GM18520 (cell line): ENCODE measurements around the gene PAFAH1B1.
A peak's percentile ranks its signal among the peaks of the same experiment; 100 is the strongest.

ENCODE experiments used
- ATAC-seq: cut with Tn5 transposase; IDR thresholded peaks from one replicate; pipeline ENCODE4 v1.9.1; 2021; ENCODE audit not compliant: unreplicated experiment

The PAFAH1B1 gene

DNA sequence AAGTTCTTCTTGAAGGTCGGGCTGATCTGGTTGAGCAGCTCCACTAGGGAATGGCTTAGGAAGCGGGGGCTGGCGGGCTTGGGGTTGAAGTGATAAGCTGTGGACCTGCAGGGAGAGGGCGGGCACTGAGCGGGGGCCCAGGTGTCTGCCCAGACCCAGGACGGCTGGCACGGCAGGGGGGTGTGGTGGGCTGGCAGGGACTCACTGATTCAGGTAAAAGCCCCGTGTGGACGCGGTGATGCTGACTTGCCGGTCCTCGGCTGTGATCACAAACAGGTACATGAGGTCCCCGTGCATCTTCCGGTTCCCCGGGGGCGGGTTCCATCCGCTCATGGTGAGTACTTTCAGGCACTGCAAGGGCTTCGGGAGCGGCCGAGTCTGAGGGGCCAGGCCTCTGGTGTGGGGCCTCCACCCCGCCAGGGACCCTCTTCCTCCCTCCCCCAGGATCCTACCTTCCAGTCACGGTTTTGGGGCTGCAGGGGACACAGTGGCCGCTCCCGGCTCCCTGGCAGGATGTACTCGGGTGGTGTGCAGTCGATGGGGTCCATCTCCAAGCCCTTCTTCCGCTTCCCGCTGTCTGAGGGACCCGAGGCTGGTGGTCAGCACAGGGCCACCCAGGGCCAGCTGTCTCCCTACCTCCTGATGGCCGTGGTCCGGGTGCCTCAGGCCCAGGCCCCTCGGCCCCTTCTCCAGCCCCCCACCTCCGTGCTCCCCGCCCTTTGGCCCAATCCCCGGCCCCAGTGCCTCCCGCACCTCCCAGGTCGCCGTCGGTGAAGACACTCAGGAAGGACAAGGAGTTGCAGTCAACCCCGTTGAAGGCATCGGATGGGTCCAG is 107.9 kb downstream of the PAFAH1B1 start:
- no peak for ATAC-seq

DNA sequence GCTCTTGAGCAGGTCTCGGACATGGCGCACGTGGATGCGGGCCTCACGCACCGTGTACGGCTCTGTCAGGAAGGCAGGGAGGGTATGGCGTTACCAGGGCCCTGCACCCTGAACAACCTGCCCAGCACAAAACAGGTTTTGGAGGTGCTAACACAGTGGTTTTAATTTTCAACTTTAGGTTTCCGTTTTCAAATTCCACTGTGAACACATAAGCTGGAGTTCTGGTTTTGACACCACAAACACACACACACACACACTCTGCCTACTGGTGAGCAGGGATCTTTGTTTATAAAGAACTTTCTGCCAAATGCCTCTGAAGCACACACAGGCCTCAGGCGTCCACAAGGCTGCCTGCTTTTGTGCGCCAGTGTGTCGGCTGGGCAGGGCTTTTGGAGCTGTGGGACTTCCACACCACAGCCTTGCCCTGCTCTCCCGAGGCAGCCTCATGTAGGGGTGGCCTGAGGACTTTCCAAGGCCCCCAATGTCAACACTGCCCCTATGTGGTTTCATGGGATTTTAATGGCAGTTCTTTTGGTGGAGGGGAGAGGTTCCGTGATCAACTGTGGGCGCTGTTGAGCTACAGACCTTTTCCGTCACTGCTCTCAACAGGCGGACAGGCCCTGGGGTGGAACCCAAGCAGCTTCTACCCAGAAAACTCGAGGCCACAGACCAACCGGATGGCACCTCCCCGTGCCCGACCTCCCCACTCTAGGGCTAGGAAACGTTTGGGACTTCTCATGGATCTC is 108.7 kb downstream of the PAFAH1B1 start:
- ATAC-seq, result no peak

DNA sequence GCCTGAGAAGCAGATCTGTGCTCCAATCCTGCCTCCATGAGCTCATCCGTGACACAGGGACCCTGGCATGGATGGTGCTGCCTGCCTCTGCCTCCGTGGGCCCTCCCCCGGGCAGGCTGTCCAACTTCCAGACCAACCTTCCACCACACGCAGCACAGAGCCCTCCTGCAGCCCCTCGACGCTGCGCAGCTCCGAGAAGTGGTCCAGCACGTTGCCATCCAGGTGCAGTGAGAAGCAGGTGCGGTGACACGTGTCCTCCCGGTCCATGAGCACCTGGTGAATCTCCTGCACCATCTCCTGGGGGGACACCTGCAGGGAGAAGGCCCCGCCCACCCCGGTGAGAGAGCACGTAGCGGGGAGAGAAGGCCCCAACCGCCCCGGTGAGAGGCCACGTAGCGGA is 109.7 kb downstream of the PAFAH1B1 start:
- ATAC-seq, result no peak

DNA sequence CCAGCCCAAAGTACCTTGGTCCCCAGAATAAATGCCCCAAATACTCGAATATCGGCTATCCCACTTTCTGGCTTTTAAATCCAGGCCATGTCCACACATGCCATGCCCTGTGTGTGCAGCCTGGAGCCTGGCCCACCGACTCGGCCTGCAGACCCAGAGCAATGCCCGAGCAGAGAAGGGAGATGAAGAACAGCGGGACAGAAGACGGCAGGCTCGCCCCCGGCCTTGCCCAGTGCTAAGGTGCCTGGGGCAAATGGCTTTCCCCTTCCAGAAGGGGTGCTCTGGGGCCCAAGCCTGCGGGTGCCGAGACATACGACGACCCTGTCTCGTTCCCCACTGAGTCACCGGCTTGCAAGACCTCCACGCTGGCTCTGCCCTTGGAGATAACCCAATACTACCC is 110.2 kb downstream of the PAFAH1B1 start:
- ATAC-seq, result no peak

DNA sequence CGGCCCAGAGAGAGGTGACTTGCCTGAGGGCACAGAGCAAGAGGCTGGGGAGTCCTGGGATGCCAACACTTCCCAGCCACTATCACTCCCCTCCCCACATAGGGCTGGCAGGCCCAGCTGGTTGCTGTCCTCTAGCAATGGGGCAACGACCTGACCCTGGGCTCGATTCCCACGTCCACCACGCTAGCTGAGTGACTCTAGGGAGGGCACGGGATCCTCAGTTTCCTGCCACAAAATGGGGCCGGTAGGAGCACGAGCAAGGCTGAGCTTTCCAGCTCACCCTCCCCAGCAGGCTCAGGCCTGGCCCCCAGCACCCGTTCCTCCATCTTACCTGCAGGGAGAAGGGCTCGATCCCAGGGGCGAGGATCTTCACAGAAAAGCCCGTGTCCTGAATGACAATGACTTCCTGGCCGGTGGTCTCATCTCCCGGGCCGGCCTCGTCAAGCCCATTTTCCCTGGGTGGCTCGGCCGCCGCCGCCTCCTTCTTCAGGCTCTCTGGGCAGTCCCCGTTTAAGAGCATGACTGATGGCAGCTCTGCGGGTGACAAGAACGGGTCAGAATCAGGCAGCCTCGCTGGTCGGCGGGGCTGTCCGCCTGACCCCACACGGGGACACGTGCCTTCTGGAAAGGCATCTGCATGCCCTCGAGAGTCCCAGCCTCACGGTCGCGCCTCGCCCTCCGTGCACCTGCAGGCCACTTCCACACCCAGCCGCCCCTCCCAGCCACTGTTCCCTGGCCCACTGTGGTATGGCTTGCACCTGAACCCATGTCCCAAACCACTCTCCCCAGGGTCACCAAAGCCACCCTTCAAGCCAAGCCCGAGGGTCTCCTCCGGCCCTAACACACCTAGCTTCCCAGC is 110.8 kb downstream of the PAFAH1B1 start:
- ATAC-seq, result no peak

DNA sequence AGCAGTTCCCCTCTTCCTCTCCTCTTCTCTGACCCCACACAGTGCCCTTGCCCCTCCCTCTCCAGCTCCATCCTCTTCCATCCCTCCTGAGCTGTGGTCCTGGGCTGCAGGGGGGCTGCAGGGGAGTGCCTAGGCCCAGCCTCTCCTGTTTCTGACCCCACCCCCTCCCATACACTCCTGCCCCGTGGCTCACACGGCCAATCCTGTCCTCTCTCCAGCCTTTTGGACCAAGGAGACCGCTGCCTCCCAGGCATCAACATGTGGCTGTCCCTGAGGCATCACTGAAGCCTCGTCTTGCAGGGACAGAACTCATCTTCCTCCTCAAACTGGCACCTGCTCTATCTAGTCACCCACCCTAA is 111.4 kb downstream of the PAFAH1B1 start:
- ATAC-seq, result no peak

DNA sequence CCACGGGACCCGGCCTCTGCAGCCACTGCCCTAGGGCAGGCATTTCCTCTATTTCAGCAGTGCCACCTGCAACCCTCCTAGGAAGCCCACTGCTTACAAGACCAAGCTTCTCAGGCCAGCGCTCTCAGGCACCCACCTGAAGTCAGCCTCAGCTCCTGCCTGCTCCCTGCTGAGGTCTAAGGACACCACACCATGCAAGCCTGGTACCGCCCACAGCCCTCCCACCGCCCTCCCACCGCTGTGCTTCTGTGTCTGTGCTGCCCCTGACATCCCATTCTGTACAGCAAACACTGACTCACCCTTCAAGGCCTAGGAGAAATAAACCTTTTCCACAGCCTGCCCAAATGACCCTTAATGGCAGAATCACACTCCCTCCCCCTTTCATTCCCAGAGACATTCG is 111.8 kb downstream of the PAFAH1B1 start:
- ATAC-seq, result no peak

DNA sequence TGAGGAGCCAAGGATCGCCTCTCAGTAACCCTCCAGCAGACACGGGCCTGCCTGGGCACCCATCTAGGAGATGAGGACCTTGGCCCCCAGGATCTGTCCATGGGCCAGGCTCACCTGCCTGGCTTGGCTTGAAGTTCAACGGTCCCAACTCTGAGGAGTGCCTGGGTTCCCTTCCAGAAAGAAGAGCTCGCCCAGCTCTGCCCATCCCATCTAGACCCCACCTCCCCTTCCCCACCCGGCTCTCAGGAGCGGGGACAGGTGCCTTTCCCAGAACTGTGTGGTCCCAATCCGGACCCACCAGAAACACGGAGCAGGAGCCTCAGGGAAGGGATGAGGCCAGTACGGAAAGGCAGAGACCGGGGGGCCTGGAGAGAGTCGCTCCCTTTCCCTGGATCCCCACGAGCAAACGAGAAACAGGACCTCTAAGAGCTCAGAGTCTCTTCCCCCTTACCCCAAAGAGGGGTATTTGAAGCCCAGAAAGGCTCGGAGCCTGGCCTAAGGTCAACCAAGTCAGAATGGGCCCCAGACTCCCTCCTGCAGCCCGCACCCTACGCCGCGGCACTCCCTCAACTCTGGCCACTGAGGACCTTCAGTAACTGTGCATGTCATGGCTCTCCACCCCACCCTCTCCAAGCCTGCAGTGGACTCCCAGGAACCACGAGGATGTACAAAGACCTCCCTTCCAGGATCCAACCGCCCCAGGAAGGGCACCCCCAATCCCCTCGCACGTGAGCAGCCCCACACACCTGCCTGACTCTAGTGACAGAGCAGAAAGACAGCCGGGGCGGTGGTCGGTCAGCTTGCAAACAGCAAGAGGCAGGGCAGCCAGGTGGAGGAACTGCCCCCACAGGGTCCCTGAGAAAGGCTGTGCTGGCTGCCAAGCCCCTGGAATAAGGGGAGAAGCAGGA is 112.7 kb downstream of the PAFAH1B1 start:
- no peak for ATAC-seq

DNA sequence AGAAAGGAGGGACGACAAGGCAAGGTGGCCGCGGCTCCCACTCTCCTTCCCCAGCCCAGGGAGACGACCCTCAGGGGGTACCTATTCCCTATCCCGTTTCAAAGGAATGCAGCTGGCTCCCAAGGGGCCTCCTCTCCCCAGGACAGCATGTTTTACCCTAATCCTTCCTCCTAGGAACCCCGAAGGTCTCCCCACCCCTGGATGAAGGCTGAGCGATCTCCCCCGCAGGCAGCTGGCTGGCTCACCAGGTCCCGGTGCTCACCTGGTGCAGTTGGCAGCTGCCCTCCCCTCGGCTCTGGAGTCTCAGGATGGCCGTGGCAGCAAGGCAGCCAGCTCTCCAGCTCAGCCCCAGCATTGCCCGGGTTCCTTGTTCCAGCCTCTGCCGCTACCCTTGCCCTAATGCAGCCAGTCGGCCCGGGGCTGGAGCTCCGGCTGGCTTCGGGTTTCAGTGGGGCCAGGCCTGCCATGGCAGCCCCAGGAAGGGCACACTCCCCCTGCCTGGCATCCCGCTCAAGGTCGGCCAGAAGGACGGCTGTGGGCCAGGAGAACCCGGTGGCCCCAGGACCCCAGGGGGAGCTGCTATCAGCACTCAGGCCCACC is 113.6 kb downstream of the PAFAH1B1 start:
- no peak for ATAC-seq

DNA sequence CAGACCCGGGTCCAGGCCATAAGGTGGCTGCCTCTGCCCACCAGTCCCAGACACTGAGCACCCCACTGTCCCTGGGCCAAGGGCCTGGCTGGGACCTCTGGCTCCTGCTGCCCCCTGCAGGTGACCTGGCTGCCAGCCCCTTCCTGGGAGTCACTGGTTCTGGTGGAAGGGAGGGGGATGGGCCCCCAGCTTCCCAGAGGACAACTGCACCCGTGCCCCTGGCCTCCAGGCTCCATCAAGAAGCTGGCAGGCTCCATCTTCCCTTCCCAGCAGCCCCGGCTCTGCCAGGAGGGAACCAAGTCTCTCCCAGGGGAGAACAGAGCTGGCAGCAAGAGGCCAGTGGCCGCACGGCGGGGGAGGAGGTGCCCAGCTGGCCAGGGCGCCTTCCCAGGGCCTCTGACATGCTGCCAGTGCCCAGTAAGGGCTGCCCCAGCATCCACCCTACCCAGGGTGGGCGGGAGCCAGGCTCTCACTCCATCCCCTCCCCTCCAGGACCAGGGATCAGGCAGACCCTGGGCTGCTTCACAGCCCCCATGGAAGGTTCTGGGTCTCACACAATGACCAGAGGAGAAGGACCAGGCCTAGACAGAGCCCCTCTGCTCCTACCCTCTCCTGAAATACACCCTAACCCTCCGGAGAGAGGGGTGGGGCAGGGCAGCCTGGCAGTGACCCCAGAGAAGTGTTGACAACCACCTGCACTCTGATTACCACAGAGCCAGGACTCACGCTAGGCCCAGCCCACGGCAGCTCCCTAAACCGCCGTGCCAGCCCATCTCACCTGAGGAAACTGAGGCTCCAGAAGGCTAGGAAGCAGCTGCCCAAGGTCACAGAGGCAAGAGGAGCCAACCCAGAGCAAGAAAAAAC is 114.5 kb downstream of the PAFAH1B1 start:
- no peak for ATAC-seq

DNA sequence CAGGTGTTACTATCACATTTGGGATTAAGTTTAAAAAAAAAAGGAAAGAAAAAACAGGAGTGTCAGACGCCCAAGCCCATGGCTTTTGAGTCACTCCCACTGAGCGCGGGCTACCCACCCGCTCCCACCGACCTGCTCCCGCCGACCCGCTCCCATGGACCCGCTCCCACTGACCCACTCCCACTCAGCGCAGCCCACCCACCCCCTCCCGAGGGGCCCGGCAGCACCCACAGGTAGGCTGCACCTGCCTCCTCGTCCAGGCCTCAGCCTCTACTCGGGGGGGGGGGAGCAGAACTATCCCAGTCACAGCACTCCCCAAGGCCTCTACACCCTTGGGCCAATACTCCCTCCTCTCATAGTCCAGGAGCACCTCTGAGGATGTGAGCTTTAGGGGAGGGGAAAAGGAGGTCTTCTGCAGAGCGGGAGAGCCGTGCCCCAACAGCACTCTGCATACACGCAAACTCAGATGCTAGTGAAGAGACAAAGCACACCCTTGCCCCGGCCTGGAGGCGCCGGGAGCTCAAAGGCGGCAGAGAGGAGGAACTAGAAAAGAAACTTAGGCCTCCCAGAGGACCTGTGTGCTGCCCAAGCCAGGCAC is 115.2 kb downstream of the PAFAH1B1 start:
- no peak for ATAC-seq

DNA sequence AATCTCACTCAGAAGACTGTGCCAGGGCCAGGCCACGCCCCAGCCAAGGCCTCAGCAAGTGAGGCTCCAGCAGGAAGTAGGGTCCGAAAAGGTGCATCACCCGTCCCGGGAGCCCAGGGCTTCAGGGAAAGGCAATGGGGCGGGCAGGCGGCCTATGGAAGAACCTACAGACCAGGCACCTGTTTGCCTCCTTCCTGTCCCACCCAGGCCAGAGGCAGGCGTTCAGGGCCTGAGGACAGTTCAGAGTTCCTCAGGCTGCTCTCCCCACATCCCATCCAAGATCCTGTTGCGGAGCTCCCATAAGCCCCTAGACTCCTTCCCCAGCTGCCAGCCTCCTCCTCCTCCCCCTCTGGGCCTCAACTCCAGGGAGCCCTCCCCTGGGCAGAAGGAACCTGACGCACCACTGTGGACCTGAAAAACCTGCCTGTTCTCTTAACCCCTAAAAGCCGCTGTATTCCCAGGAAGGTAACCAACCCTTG is 115.8 kb downstream of the PAFAH1B1 start:
- no peak for ATAC-seq

DNA sequence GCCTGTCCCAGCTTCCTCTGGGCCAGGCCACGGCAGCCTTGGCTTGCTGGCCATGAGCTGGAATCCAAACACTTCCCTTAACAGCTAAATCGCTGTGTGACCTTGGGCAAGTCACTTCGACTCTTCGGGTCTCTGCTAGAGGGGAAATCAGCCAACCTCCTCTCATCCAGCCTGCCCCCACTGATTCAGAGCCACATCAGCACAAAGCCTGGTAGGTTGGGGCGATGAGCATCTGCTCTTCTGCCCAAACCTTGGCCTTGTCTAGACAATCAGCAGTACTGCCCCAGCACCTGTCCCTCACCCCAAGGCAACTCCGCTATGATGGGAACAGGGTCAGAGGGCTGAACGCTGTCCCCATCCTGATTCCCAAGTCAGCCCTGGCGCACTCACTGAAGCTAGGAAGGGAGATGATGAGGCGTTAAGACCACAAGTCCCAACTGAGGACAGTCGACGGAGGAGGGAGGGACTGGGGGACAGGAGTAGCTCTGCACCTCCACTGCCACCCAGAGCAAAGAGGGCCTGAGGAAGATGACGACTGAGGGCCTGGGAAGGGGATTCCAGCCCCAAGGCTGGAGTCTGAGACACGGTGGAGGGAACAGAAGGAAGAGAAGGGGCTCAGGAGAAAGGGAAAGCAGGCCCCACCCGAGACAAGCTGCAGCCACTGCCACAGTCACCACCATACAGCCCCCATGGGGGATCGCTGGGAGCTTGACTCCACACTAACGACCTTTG is 116.8 kb downstream of the PAFAH1B1 start:
- ATAC-seq, result no peak

DNA sequence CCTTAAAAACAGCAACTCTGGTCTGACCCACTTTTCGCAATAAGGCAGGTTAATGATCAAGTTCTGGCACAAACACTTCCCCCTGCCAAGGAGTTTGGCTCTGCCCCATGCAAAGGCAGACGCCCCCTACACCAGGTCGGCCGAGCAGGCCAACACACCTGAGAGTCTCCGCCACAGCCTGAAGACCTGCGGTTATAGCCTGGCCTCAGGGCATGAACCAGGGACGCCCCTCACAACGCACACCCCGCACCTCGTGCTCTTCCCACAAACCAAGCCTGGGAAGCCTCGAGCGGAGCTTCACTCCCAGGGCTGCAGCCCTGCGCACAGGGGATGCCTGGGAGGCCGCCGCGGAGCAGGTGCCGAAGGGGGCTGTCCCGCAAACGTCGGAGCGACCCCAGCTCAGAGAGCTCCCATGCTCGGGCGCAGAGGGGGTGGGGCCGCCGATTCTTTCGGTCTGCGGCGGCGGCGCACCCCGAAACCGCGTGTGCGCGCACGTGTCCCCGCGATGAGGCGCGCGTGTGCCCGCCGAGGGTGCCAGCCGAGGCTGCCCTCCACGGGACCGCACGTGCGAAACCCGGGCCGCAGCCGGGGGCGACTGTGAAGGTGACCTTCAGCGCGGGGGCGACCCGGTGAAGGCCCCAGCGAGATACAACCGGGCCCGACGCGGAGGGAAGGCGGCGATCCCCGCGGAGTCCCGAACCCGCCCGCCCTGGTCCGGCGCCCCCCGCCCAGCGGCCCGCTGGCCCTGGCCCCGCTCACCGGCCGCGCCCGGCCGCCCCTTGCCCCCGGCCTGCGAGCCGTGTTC is 117.6 kb downstream of the PAFAH1B1 start:
- ATAC-seq, result peak; percentile 7

DNA sequence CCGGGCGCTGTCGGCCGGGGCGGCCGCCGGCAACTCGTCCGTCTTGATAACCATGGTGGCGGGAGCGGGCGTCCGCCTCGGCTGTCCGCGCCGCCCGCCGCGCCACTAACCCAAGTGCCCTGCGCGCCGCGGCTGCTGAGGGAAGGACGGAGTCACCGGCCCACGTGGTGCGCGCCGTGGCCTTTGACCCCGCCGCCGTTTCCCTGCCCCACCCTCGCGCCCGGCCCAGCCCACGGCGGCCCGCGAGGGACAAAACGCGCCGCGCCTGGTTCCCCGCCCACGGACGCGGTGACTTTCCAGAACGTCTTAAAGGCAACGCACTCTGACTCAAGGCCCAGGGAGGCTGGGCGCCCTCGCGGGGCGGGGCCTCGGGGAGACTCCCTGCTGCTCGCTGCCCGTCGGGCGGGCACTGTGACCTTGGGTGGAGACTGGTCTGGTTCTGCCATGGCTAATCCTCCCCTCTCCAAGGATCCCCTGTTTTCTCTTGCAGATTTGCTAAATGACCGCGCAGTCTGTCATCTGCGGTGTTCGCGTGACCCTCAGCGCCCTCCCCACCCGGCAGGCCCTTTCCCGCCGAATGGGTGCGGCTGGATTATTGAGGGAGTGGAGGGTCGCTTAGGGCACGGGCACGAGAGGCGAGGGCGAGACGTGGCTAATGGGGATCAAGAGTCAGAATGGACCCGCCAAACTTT is 118.3 kb downstream of the PAFAH1B1 start, which contains the start of gene CLUH:
CLUH (minus strand) TSS at position 157 of the 692 bp plus-strand sequence; CDS start at position 54, 103 bp downstream.
- ATAC-seq, result peak; percentile 75

DNA sequence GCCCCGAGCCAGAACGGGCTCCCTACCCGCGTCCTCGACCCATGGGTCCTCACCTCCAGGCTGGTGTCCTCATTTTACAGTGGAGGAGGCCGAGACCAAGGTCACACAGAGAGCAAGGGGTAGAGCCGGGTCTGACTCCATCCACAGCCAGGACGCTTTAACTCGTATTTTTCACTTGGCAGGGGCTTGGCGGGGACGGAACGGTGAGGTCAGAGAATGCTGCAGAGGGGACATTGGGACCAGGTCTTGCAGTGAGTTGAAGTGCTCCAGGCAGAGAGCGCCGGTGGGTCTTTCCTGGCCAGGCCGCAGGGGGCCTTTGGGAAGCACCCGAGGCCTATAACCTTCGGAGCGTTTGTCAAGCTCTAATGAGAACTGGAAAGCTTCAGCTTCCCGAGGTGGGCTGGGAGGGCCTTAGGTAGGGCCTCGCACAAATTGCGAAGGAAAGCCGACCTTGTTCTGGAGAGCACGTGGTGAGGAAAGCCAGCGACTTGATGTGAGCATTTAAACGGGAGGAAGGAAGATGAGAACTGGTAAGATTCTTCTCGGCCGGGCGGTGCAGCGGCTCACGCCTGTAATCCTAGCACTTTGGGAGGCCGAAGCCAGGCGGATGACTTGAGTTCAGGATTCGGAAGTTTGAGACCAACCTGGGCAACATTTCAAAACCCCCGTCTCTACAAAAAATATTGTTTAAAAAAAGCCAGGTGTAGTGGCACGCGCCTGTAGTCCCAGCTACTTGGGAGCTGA is 119.0 kb downstream of the PAFAH1B1 start:
- no peak for ATAC-seq
